ENCODE results near the gene IFT88. TPM values are rescaled to one million over a fixed set of nuclear protein-coding genes. Genes with fewer than 3 reads are reported as not detected.
A peak's percentile ranks its signal among the peaks of the same experiment; 100 is the strongest.

The IFT88 gene
- total RNA-seq, 8 experiments from 2014 or later, result 8.9 to 31.7 (median 16.0) TPM

DNA sequence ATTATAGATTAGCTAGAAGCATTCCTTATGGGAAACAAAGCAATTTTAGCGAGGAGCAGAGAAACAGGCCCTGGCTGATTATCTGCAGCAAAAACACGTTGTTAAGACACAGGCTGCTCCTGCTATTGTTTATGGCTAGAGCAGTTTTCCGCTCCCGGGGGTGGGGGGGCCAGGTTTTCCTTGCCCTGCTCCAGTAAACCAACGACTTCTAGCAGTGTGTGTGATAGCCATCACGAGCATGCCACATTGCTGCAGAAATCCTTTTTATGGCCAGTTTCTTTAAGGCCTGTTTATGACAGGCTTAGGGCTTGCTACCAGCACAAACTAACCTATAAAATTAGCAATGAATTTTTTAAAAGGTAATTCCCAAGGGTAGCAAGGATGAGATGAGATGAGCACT, 118.1 kb downstream of the IFT88 start:
- ATAC-seq (replicated peaks in 6 of 8), result no peak
- WGBS, 10 experiments, result 45 to 86% (median 53%) methylated on average over 4 to 6 of the region's 6 CpGs; no CpG with 5 or more reads in 6 of the 10 experiments
- Histone ChIP-seq H3K4me3 (no peak overlapping the region), H3K27ac (no peak overlapping the region), H3K4me1 (replicated peaks in 1 of 2) (peaks cover 3 to 12% of the 10 kb centered on the region in 2 donors)
- in situ Hi-C loops (cut with MboI; ENCODE audit: low pct_unique_long_range_greater_than_20kb in 2 of 9, low sequenced_read_pairs in 9 of 9, unreplicated experiment in 9 of 9), result no loop called here

DNA sequence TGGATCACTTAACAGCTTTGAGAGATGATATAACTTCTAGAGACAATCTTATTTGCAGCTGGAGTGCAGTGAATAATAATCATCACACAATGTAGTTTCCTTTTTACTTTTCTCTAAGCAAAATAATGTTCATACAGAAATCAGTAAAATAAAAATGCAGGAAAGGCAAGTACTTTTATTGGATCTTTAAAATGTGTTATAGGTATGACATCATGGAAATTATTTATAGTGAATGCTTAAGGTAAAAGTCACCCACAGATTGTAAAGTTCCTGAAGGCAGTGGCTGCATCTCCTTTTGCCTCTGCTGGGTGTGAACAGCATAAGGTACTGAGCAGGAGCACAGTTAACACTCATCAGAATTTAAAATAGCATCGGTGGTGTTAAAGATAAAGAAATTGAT, 119.2 kb downstream of the IFT88 start:
- no peak for ATAC-seq (replicated peaks in 6 of 8)
- no peak overlapping the region for H3K27ac ChIP-seq
- H3K4me3 ChIP-seq, result no peak overlapping the region
- peaks cover 3 to 12% of the 10 kb centered on the region in 2 donors for H3K4me1 ChIP-seq (replicated peaks in 1 of 2)
- in situ Hi-C loops (cut with MboI; ENCODE audit: low pct_unique_long_range_greater_than_20kb in 2 of 9, low sequenced_read_pairs in 9 of 9, unreplicated experiment in 9 of 9), result no loop called here
- 71 to 100% (median 100%) methylated on average over 1 of the region's 1 CpG; no CpG with 5 or more reads in 3 of the 10 experiments for WGBS, 10 experiments

DNA sequence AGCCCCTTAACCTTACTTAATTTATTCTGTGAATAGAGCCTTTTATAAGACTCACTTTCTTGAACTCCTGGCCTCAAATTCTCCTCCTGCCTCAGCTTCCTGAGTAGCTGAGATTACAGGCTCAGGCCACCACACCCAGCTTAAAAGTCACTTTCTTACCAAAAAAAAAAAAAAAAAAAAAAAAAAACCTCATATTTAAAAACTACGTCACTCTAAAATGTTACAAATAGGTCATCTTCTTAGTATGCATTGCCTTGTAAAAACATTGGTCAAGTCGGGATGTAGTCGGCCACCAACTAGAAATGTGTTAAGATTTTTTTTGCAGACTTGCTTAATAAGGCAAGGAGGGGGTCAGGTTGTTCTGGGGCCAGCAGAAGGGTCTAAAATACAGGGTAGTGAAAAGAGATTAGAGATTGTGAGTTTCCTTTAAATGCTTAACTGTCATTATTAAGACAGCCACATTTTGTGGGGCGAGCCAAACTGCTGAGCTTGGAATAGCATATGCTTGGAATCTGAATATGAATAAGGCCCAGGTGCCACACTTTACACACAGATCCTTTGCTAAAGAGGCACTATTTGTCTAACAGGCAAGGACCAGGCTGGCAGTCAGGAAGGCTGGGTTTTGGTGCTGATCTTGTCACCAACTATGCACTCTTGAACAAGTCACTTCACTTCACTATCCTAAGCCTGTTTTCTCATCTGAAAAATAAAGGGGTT, 120.1 kb downstream of the IFT88 start:
- ATAC-seq (replicated peaks in 6 of 8), result peak in 2 of 8 experiments; percentile 36 to 63
- H3K4me1 ChIP-seq (replicated peaks in 1 of 2), result peaks cover 3 to 6% of the 10 kb centered on the region in 2 donors
- no peak overlapping the region for H3K4me3 ChIP-seq
- in situ Hi-C loops (cut with MboI; ENCODE audit: low pct_unique_long_range_greater_than_20kb in 2 of 9, low sequenced_read_pairs in 9 of 9, unreplicated experiment in 9 of 9), result no loop called here
- WGBS, 10 experiments, result 39 to 100% (median 65%) methylated on average over 1 to 4 of the region's 4 CpGs
- no peak overlapping the region for H3K27ac ChIP-seq

DNA sequence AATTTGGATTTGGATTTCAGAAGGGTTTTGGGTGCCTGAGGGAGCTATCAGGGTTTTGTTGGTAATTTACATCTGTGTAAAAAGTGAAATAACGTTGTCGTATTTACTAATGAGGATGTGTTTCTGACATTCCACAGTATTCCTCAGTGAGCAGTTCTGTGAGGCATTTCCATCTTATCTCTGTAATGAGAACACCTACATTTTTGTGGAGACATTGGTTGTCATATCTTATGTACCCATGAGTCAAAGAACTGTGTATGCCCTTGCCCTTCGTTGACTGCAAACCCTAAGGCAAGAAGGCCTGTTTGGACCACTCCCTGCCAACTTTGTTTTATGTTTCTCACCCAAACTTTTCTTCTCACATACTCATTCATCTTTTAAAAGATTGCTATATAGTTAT, 122.3 kb downstream of the IFT88 start:
- WGBS, 10 experiments, result 71 to 100% (median 100%) methylated on average over 2 to 3 of the region's 3 CpGs; no CpG with 5 or more reads in 2 of the 10 experiments
- in situ Hi-C loops (cut with MboI; ENCODE audit: low pct_unique_long_range_greater_than_20kb in 2 of 9, low sequenced_read_pairs in 9 of 9, unreplicated experiment in 9 of 9), result no loop called here
- H3K4me3 ChIP-seq, result no peak overlapping the region
- no peak overlapping the region for H3K27ac ChIP-seq
- ATAC-seq (replicated peaks in 6 of 8), result no peak
- H3K4me1 ChIP-seq (replicated peaks in 1 of 2), result peaks cover 2 to 3% of the 10 kb centered on the region in 2 donors

DNA sequence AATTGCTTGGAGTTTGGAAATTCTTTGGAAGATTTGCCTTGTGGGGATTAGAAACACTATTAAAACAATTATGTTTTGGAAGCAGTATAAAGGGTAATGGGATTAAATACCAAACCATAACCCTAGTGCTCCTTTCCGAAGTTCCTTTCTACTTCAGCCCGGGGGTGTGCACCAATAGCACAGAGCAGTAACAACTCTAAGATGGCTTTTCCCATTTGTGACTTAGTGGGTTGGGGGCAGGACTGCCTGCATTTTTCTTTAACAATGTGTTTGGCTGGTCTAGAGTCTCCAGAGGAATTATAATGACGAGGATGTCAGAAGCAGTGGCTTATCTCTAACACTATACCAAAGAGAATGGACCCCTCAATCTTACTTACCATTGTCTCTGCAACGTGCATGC, 124.7 kb downstream of the IFT88 start:
- H3K4me1 ChIP-seq (replicated peaks in 1 of 2), result peaks cover 2 to 3% of the 10 kb centered on the region in 2 donors
- no peak for ATAC-seq (replicated peaks in 6 of 8)
- in situ Hi-C loops (cut with MboI; ENCODE audit: low pct_unique_long_range_greater_than_20kb in 2 of 9, low sequenced_read_pairs in 9 of 9, unreplicated experiment in 9 of 9), result no loop called here
- H3K4me3 ChIP-seq, result no peak overlapping the region
- H3K27ac ChIP-seq, result no peak overlapping the region
- WGBS, 10 experiments, result 0 to 100% (median 60%) methylated on average over 1 to 4 of the region's 4 CpGs; no CpG with 5 or more reads in 3 of the 10 experiments

DNA sequence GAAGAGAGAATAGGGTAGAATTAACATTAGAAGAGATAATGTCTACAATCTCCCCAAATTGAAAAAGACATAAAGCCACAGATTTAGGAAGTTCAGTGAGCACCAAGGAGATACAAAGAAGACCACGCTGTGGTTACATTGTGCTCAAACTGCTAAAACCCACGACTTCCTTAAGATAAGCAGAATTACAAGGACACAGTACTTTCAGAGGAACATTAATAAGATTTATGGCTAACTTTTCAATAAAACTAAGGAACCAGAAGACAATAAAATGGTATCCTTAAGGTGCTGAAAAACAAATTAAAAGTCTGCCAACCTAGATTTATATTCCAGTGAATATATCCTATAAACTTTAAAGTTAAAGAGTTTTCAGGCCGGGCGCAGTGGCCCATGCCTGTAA, 129.1 kb downstream of the IFT88 start:
- in situ Hi-C loops (cut with MboI; ENCODE audit: low pct_unique_long_range_greater_than_20kb in 2 of 9, low sequenced_read_pairs in 9 of 9, unreplicated experiment in 9 of 9), result no loop called here
- no peak overlapping the region for H3K27ac ChIP-seq
- H3K4me1 ChIP-seq (replicated peaks in 1 of 2), result no peaks in the 10 kb centered on the region
- no peak overlapping the region for H3K4me3 ChIP-seq
- no peak for ATAC-seq (replicated peaks in 6 of 8)
- WGBS, 10 experiments, result 23 to 77% (median 53%) methylated on average over 2 to 4 of the region's 4 CpGs; no CpG with 5 or more reads in 1 of the 10 experiments

DNA sequence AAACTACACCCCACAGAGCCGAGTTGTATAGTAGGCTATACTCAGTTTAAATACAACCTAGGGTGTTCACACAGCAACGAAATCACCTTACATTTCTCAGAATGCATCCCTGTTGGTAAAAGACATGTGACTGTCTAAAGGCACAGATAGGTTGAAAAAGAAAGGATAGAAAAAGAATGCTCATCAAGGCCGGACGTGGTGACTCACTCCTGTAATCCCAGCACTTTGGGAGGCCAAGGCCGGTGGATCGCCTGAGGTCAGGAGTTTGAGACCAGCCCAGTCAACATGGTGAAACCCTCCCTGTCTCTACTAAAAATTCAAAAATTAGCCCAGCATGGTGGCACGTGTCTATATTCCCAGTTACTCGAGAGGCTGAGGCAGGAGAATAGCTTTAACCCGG, 132.8 kb downstream of the IFT88 start:
- Histone ChIP-seq H3K4me3 (no peak overlapping the region), H3K4me1 (replicated peaks in 1 of 2) (peaks cover 12 to 13% of the 10 kb centered on the region in 2 donors), H3K27ac (no peak overlapping the region)
- in situ Hi-C loops (cut with MboI; ENCODE audit: low pct_unique_long_range_greater_than_20kb in 2 of 9, low sequenced_read_pairs in 9 of 9, unreplicated experiment in 9 of 9), result loop anchor here in 3 of 9 experiments (25.0 kb wide), 2 partner anchors 138 to 213 kb away; partner anchors contain the start of gene XPO4 (in 3 of the 3)
- ATAC-seq (replicated peaks in 6 of 8), result no peak
- WGBS, 10 experiments, result 50 to 100% (median 87%) methylated on average over 1 to 8 of the region's 9 CpGs; no CpG with 5 or more reads in 1 of the 10 experiments

DNA sequence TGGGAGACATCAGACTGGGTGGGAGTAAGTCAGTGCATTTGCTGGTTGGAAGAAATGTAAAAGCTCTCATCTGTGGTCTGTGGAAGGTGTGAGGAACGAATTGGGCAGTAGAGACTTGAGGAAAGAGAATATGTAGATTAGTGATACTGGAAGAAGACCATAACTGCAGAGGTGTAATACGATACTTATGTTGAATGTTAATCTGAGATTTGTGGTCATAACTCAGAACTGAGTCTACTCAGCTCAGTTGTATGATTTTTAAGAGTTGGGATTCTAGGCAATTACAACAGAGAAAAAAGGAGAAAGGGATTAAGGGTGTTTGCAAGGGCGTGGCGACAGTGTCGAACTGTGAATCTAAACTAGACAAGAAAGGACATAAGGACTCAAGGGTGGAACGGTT, 133.3 kb downstream of the IFT88 start:
- no peak overlapping the region for H3K27ac ChIP-seq
- in situ Hi-C loops (cut with MboI; ENCODE audit: low pct_unique_long_range_greater_than_20kb in 2 of 9, low sequenced_read_pairs in 9 of 9, unreplicated experiment in 9 of 9), result loop anchor here in 3 of 9 experiments (25.0 kb wide), 2 partner anchors 137 to 212 kb away; partner anchors contain the start of gene XPO4 (in 3 of the 3)
- peaks cover 12 to 13% of the 10 kb centered on the region in 2 donors for H3K4me1 ChIP-seq (replicated peaks in 1 of 2)
- no peak overlapping the region for H3K4me3 ChIP-seq
- 58 to 100% (median 84%) methylated on average over 2 to 6 of the region's 6 CpGs for WGBS, 10 experiments
- ATAC-seq (replicated peaks in 6 of 8), result peak in 1 of 8 experiments; percentile 9

DNA sequence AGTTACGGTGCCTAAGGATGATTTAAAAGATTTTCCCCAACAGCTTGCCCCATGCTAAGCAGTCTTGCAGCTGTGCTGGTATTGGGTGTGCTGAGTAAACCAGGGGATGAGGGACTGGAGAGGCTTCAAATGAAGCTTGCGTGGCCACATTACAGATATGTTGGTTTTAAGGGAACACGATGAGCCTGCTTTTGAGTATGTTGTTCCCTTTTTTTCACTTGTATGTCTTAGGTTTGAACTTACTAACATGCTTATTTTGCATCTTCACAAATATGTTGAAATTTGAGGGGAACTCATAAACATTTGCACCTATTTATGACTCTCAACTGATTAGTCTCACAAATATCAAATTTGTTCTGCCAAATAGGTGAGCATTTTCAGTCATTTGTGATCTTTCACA, 134.5 kb downstream of the IFT88 start:
- in situ Hi-C loops (cut with MboI; ENCODE audit: low pct_unique_long_range_greater_than_20kb in 2 of 9, low sequenced_read_pairs in 9 of 9, unreplicated experiment in 9 of 9), result loop anchor here in 3 of 9 experiments (25.0 kb wide), 2 partner anchors 136 to 211 kb away; partner anchors contain the start of gene XPO4 (in 3 of the 3)
- peaks cover 12 to 13% of the 10 kb centered on the region in 2 donors for H3K4me1 ChIP-seq (replicated peaks in 1 of 2)
- no peak overlapping the region for H3K27ac ChIP-seq
- whole genome bisulfite sequencing, 10 experiments, result 43 to 100% (median 97%) methylated on average over 1 to 3 of the region's 3 CpGs; no CpG with 5 or more reads in 1 of the 10 experiments
- no peak for ATAC-seq (replicated peaks in 6 of 8)
- H3K4me3 ChIP-seq, result peak overlapping the region in 2 of 5 donors; percentile 64 to 96

DNA sequence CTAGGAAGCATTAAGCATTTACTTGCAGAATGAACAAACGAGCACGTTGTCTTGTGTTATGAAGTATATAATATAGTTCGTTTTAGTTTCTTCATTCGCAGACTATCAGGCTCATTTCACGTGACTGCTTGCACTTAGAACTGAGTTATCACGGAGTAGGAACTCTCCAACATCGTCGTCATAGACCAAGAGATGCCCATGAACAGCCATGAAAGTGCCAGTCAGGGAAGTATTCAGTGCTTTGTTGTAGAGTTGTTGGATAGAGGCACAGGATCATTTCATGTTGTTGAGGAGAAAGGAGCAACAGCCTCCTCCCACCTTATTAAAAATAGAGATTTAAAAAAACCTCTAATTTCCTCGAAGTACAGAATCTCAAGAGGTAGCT, 135.6 kb downstream of the IFT88 start:
- in situ Hi-C loops (cut with MboI; ENCODE audit: low pct_unique_long_range_greater_than_20kb in 2 of 9, low sequenced_read_pairs in 9 of 9, unreplicated experiment in 9 of 9), result loop anchor here in 3 of 9 experiments (25.0 kb wide), 2 partner anchors 135 to 210 kb away; partner anchors contain the start of gene XPO4 (in 3 of the 3)

DNA sequence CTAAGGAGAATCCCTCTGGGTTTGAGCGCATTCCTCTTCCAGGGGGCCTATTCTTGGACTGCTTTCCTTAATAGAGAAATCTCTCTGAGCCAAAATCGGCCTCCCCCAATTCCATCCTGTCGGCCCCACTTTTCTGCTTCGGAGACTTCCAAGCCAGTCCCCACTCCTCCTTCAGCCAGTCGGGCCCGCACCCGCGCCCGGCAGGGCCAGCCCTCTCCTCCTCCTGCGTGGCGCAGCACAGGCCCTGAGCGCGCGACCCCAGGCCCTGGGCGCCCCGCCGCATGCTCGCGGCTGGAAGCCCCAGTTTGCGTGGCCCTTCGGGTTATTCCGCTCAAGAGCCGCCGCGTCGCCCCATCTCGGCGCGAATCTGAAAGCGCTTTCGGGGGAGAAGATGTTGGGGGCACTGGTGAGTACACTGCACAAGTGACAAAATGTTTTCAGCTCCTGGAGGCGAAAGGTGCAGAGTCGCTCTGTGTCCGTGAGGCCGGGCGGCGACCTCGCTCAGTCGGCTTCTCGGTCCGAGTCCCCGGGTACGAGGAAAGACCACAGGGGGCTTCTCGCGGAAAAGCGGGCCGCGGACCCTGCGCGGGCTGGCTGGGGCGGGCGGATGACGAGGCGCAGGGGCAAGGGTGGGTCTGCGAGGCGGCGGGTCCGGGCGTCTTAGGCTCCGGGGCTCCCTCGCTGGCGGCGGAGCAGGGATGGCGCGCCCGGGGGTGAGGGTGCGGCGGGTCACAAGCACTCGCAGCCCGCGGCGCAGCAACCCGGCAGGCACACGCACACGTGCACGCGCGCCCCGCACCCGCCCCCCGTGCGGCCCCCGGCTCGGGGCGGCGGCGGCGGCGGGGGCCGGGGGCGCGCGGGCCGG, 136.2 kb downstream of the IFT88 start, which contains the start of gene IL17D:
IL17D (plus strand) TSS at position 785 of the 865 bp plus-strand sequence. CDS start 303 bp downstream, outside the sequence.
- H3K4me1 ChIP-seq (replicated peaks in 1 of 2), result peaks cover 12 to 13% of the 10 kb centered on the region in 2 donors
- WGBS, 10 experiments, result 0 to 14% (median 0%) methylated on average over 1 to 16 of the region's 94 CpGs; no CpG with 5 or more reads in 4 of the 10 experiments
- in situ Hi-C loops (cut with MboI; ENCODE audit: low pct_unique_long_range_greater_than_20kb in 2 of 9, low sequenced_read_pairs in 9 of 9, unreplicated experiment in 9 of 9), result loop anchor here in 3 of 9 experiments (25.0 kb wide), 2 partner anchors 134 to 209 kb away; partner anchors contain the start of gene XPO4 (in 3 of the 3)
- peak; percentile 28 to 56 (median 50) for ATAC-seq (replicated peaks in 6 of 8)
- H3K4me3 ChIP-seq, result peak within 1 kb of the TSS; percentile 58 to 96 (median 64)
- H3K27ac ChIP-seq, result peak within 1 kb of the TSS; percentile 73 to 76

More for the DNA sequence above, 135.6 kb downstream of the IFT88 start:
- 12 to 50% (median 28%) methylated on average over 2 to 9 of the region's 9 CpGs; no CpG with 5 or more reads in 1 of the 10 experiments for WGBS, 10 experiments
- ATAC-seq (replicated peaks in 6 of 8), result no peak
- Histone ChIP-seq H3K4me3 (peak overlapping the region; percentile 58 to 96 (median 64)), H3K27ac (no peak overlapping the region), H3K4me1 (replicated peaks in 1 of 2) (peaks cover 12 to 13% of the 10 kb centered on the region in 2 donors)

DNA sequence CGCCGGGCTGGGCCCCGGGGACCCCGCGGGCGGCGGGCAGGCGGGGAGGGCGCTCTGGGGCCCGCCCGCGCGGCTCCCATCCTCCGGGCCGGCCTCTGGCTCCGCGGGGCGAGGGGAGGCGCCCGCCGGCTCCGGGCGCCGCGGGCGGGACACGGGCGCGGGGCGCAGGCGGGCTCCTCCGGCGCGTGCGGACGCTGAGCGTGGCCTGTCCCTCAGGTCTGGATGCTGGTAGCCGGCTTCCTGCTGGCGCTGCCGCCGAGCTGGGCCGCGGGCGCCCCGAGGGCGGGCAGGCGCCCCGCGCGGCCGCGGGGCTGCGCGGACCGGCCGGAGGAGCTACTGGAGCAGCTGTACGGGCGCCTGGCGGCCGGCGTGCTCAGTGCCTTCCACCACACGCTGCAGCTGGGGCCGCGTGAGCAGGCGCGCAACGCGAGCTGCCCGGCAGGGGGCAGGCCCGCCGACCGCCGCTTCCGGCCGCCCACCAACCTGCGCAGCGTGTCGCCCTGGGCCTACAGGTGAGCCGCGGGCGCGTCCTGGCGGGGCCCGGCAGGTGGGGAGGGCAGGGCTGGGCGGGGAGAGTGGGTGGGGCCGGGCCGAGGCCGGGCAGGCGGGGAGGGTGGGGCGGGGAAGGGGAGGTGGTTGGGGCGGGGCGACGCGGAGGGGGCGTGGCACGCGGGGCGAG, 137.0 kb downstream of the IFT88 start:
- 0% methylated on average over 6 of the region's 98 CpGs; no CpG with 5 or more reads in 9 of the 10 experiments for WGBS, 10 experiments
- H3K4me1 ChIP-seq (replicated peaks in 1 of 2), result peaks cover 12 to 13% of the 10 kb centered on the region in 2 donors
- peak overlapping the region; percentile 58 to 96 (median 64) for H3K4me3 ChIP-seq
- in situ Hi-C loops (cut with MboI; ENCODE audit: low pct_unique_long_range_greater_than_20kb in 2 of 9, low sequenced_read_pairs in 9 of 9, unreplicated experiment in 9 of 9), result loop anchor here in 3 of 9 experiments (25.0 kb wide), 2 partner anchors 133 to 208 kb away; partner anchors contain the start of gene XPO4 (in 3 of the 3)
- H3K27ac ChIP-seq, result peak overlapping the region; percentile 73 to 76
- ATAC-seq (replicated peaks in 6 of 8), result peak; percentile 83 to 94 (median 88)

Measured in motor neuron (in vitro differentiated cells).